RWPE1 (cell line): ENCODE data around the gene SOD3.

Source experiments
- CTCF ChIA-PET: fragments of 350-600 bp; sonication (Branson Sonifier 250); formaldehyde crosslinking; extraction: SDS; loops from one replicate; lab custom pipeline; 2021; lab: Yijun Ruan, JAX
- POLR2A ChIA-PET: fragments of 400-600 bp; formaldehyde crosslinking; extraction: SDS; loops from one replicate; lab custom pipeline; 2020; ENCODE audit warnings: antibody characterized with exemption; ENCODE audit not compliant: low non-redundant PET; lab: Yijun Ruan, JAX
- DNase-seq: peaks from one replicate; pipeline ENCODE4 v3.0.0; 2012; ENCODE audit warnings: low spot score
- H3K27ac ChIP-seq: fragments of 450-650 bp; 2 replicates; pipeline ENCODE4 v1.5.1; 2017
- CTCF ChIP-seq: fragments of 450-650 bp; conservative IDR thresholded peaks from 2 replicates; pipeline ENCODE4 v1.5.1; 2017; ENCODE audit warnings: low read depth, mild to moderate bottlenecking

SOD3 gene

DNA sequence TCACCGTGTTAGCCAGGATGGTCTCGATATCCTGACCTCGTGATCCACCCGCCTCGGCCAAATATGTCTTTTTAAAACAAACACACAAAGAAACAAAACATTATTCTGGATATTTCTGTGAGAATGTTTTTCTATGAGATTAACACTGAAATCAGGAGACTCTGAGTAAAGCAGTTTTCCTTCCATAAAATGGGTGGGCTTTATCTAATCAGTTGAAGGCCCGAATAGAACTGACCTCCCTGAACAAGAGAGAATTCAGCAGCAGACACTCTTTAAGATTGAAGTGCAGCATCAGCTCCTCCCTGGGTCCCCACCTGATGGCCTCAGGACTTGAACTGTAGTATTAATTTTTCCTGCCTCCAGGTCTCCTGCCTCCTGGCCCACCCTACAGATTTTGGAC is 22.4 kb upstream of the SOD3 start:
- no peak overlapping the region for H3K27ac ChIP-seq
- DNase-seq = no peak
- TF ChIP-seq CTCF = no peak
- POLR2A ChIA-PET = no interaction called here
- CTCF ChIA-PET = no interaction called here

- no peak overlapping the region for H3K27ac ChIP-seq
- peak; percentile 12 for DNase-seq
- ChIA-PET POLR2A (no interaction called here), CTCF (interaction anchor here (0.6 to 0.7 kb wide), 2 partner anchors 49 to 191 kb away, joined by 3 read pairs; no protein-coding TSS in a partner anchor)
- no peak for TF ChIP-seq CTCF
Observed at GRCh38 chr4:24774452-24774851, 20.9 kb upstream of the SOD3 start.

DNA sequence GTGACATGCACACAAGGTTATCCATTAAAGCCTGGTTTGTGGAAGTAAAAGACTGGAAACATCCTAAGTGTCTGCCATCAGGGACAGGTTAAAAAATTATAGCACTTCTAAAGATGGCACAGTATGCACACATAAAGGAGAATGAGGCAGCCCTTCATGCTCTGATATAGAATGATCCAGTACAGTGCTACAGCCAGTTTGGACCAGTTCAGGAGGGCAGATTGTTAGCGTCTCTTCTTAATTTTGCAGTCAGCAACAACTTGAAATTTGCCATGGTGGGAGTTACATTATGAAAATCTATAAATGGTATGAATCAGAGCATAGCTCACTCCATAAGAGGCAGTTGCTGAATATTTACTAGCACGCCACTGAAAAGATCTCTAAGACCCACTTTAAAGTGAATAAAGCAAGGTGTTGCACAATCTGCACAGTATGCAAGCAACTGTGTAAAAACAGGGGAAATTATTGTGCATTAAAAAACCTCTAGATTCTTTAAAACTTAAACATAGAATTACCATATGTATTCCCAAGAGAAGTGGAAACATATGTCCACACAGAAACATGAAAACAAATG is 20.3 kb upstream of the SOD3 start:
- TF ChIP-seq CTCF = no peak
- ChIA-PET POLR2A (no interaction called here), CTCF (interaction anchor here (0.7 kb wide), 1 partner anchor 48 kb away, joined by 3 read pairs; no protein-coding TSS in a partner anchor)
- H3K27ac ChIP-seq = no peak overlapping the region
- DNase-seq = no peak

DNA sequence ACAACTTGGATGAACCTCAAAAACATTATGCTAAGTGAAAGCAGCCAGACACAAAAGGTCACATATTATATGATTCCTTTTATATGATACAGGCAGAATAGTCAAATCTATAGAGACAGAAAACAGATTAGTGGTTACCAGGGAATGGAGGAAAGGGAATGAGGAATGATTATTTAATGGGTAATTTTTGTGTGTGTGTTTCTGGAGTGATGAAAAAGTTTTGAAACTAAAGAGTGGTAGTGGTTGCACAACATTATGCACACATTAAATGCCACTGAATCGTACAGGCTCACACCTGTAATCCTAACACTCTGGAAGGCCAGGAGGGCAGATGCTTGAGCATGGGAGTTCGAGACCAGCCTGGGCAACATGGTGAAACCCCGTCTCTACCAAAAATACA is 19.6 kb upstream of the SOD3 start:
- no peak for TF ChIP-seq CTCF
- H3K27ac ChIP-seq = no peak overlapping the region
- DNase-seq = no peak
- ChIA-PET POLR2A (no interaction called here), CTCF (interaction anchor here (0.7 kb wide), 1 partner anchor 62 kb away, joined by 4 read pairs; no protein-coding TSS in a partner anchor)

DNA sequence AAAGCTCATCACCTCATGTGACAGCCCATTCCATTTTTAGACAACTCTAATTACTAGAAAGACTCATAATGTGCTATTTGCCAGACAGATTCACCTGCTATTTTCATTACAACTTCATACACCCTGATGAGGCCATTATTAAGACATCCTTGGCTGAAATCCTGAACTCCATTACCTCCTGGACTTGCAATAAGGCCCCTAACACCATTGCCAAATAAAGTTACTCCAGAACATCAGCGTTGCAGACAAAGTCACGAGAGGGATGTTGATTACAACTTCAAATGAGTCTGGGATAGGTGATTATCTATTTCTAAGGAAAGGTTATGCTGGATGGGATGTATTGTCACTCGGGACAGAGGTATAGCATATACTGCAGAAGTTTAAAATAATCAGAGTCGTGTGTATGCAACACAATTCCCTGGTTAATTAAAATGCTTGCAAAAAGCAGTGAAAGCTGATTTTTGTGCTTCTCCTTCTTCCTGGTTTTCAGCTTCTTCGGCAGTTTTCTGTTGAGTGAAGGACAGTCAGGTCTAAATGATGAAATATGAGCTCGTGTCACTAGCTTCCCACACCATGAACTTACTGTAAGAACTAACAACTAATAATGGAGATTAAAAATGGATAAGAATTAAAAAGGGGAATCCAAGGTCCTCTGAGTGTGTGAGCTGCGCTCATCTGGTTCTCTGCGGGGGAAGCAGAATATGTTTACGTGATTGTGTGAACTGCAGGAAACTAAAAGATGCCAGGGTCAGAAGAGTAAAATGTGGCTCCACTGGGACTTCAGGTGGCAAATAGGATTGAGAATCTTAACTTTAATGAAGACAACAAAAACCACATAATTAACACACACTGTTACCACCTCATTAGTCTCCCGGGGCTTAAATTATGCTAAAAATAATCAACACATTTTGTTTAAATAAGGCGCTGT is 17.6 kb upstream of the SOD3 start:
- no peak for TF ChIP-seq CTCF
- no peak overlapping the region for H3K27ac ChIP-seq
- POLR2A ChIA-PET = no interaction called here
- CTCF ChIA-PET = interaction anchor here (0.9 to 1.0 kb wide), 2 partner anchors 15 to 16 kb away, joined by 3 to 4 read pairs; no protein-coding TSS in a partner anchor
- DNase-seq = no peak

- CTCF ChIA-PET = interaction anchor here (1.0 kb wide), 1 partner anchor 15 kb away, joined by 4 read pairs; no protein-coding TSS in a partner anchor
- H3K27ac ChIP-seq = peak overlapping the region; percentile 83
- DNase-seq = peak; percentile 12
Observed at GRCh38 chr4:24778464-24779225, 16.7 kb upstream of the SOD3 start.

More at GRCh38 chr4:24778464-24779225, 16.7 kb upstream of the SOD3 start:
- TF ChIP-seq CTCF = no peak
- POLR2A ChIA-PET = no interaction called here
